NCI-H460 (cell line): ENCODE measurements around the gene DMXL1. TPM values are rescaled to one million over a fixed set of nuclear protein-coding genes. Genes with fewer than 3 reads are reported as not detected.

Experiments
- DNase-seq: peaks from one replicate; pipeline ENCODE4 v3.0.0-alpha.2; 2016; ENCODE audit warnings: low read depth; ENCODE audit errors: extremely low read depth
- small RNA-seq, 2 experiments: library from RNA; depleted of rRNA; stranded (forward); fragments of <200 nt; gene quantifications; one replicate each; pipeline ENCODE3, GENCODE V24; 2014
- total RNA-seq: library from RNA; depleted of rRNA; stranded (reverse); fragments of >200 nt; shearing (Covaris generic); gene quantifications from 2 replicates; pipeline ENCODE4 v1.2.3, GENCODE V29; 2014; rRNA removed

The DMXL1 gene
- total RNA-seq, 1 experiment from 2014 or later = 26.5 TPM

DNA sequence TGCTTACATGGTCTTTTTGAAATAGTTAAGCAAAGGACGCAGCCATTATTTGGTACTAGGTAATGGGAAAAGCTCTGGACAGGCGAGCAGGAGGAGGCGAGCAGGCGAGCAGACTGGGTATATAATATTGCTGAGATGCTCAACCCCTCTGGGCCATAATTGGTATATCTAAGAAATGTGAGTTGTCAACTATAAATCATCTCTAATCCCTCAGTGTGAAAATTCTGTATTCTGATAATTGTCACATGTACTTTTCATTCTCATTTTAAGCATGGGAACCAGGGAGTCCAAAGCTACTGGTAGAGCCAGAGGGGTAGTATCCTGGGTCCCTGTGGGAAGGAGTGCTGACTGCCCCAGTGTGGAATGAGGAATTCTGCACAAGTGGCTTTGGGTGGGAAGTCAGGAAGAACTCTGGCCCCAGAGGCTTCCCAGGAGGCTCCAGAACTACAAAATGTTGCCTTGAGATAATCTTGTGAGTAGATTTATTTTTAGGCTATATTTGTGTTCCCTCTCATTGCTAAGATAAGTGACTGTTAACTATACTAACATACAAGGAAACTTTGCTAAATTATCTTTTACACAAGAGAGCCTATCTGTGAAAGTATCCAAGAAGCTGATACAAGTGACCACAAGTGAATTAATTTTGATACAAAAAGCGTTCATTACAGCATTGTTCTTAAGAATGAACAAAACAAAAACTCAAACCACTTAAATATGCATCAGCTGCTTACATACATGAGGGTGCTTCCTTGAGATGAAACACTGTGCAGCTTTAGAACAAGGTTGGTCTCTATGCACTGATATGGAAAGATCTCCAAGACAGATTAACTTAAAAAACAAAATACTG is 214.4 kb downstream of the DMXL1 start:
- DNase-seq = no peak

DNA sequence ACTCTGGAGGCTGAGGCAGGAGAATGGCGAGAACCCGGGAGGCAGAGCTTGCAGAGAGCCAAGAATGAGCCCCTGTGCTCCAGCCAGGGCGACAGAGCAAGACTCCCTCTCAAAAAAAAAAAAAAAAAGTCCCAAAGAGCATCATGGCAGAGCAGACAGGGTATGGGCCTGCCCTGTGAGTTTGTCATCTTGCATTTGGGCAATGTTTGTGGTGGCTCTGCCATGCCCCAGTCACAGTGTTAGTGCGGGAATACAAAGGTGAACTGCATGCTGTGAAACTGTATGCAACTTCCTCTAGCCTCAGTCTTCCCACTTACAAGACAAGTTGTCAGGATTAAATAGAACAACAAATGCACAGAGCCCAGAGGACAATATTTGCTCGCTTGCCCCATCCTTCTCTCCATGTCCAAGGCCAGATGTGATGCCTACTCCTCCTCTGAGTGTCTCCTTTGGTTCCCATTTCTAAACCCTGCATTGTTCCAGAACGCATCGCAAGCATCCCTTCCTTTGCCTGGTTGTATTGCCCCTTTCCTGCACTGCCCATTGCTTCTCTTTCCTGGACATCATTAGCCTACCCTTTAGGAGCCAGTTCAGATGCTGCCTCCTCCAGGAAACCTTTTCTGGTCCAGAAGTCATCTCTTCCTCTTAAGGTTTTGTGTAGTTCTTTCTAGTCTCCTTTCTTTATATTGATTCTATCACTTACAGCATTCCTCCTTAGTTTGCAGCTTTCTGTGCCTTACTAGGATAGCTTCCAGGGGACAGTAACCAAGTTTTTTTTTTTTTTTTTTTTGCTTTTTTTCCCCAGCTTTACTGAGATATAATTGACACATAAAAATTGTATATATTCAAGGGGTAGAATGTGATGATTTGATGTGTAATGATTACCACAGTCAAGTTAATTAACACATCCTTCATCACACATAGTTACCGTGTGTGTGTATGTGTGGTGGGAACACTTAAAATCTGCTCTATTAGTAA is 215.9 kb downstream of the DMXL1 start:
- no peak for DNase-seq

DNA sequence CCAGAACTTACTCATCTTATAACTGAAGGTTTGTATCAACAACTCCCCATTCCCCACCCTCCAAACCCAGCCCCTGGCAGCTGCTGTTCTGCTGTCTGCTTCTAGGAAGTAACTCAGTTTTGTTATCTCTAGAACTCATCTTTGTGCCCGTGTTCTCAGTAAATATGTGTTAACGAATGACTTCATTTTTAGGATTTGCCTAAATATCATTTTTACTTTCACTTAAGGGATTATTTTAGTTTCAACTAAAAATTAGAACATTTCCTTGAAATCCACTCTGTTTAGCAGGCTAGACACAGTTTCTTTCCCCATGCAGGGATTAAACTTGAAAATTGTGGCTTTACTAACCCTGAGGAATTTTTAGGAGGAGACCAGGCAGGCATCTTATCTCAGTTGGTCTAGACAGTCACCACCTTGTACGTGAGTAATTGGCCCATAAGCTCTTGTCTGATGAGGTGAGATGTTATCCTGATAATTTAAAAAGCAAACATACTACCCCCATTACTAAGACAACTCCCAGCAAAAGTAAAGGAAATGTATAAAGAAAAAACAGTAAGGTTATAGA is 216.7 kb downstream of the DMXL1 start:
- no peak for DNase-seq

DNA sequence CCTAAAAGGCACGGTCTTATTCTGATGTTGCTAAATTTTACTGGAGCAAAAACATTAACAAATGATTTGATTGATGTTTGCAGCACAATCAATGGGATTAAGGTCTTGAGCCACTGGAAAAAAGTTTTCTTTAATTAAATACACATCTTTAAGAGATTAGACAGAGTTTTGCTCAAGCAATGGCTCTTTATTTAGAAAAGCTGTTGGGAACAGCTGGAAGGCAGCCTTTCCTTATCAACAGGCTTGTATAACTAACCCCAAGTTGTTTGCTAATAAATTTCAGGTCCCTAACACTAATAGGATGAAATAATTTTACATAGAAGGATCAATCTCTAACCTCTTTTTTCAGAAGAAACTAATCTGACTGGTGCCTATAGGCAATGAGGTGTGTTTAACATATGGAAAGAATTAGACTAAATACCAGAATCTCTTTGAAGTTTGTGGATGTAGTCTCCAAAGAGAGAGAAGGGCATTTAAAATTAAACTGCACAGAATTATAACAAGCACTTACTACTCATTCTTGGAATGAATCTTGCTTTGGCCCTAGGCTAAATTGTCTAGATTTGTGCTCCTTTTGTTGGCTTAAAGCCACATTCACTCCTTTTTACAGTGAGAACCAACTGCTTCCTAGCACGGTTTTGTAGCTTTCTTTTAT is 217.6 kb downstream of the DMXL1 start:
- no peak for DNase-seq

DNA sequence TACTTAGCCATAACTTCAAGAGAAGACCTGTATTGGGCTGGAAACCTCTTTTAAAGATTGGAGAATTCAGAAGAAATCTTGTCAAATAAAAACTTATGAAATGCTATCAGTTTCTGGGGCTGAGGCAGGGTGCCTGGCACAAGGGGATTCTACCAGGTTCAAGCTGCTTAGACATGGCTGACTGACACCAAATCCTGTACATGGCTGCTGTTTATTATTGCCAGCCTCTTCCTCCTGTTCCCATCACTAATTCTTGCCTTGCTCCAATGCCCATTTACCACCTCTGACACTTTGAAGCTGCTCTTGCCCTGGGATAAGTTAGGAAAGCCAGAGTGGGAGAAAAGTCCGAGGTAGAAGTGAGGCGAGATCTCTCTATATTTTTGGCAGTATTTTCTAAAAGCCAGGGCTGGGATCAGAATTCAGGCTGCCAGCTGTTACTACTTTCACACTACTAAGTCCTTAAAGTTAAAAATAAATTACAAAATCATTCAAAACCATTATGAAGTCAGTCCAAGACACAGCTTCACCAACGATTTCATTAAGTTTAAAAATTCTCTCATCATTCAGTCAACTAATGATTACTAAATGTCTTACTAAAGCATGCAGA is 218.7 kb downstream of the DMXL1 start:
- DNase-seq = no peak

- no peak for DNase-seq
Observed at GRCh38 chr5:119290161-119290569, 219.3 kb downstream of the DMXL1 start.

GRCh38 chr5:119290607-119291006 is 219.7 kb downstream of the DMXL1 start:
- no peak for DNase-seq

GRCh38 chr5:119291056-119291455 is 220.2 kb downstream of the DMXL1 start:
- DNase-seq = no peak

GRCh38 chr5:119291877-119292276 is 221.0 kb downstream of the DMXL1 start:
- no peak for DNase-seq

DNA sequence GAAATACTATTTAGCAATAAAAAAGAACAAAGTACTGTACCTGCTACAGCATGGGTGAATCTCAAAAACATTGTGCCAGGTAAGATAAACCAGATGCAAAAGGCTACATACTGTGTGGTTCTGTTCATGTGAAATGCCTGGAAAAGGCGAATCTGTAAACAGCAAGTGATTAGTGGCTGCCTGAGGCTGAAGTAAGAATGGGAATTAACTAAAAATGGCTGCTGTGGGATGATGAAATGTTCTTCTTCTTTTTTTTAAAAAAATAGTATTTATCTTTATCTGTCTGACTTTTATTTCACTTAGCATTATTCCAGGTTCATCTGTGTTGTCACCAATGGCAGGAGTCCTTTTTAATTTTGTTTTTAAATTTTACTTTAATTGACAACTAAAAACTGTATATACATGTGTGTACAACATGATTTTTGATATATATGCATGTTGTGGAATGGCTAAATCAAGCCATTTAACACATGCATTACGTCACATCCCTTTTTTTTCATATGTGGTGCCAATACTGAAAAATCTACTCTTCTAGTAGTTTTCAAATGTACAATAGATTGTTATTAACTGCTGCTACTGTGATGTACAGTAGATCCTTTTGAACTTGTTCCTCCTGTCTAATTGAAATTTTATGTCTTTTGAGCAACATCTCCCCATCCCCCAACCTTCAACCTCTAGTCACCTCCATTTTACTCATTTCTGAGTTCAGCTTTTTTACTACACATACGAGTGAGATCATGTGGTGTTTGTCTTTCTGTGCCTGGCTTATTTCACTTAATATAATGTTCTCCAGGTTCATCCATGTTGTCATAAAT is 222.0 kb downstream of the DMXL1 start:
- no peak for DNase-seq

DNA sequence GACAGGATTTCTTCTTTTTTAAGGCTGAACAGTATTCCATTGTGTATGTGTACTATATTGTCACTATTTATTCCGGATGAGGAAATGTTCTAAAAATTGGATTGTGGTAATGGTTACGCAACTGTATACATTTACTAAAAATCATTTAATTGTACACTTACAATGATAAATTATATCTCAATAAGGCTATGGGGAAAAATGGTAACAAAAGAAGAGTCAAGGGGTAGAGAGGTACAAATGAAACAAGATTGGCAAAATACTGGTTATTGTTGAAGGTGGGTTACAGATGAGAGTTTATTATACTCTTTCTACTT is 222.6 kb downstream of the DMXL1 start:
- DNase-seq = no peak

Small RNA genes within 50 kb of the gene (small RNA-seq; reads per million reads assigned to genes)
- gene LAMTOR3P2 = 0 to 0.06 reads per million in 2 experiments
- gene MIR5706 = 0 to 0.35 reads per million in 2 experiments
- 0 reads per million in 2 experiments for gene RNU6-701P

Other genes starting within 250 kb of the DMXL1 start
- 24.7 and 25.2 TPM in 2 replicates for gene DTWD2, start 82.5 kb upstream of the DMXL1 start, total RNA-seq